ENCODE results near the gene TPBGL. TPM values are rescaled to one million over a fixed set of nuclear protein-coding genes. Genes with fewer than 3 reads are reported as not detected.

TPBGL gene
- total RNA-seq, 1 experiment from 2014 or later: not detected

- Histone ChIP-seq H3K4me3 (ENCODE audit: low read length) (no peak overlapping the region), H2AFZ (ENCODE audit: low read length) (no peak overlapping the region), H3K27me3 (ENCODE audit: low read length) (no peaks in the 10 kb centered on the region), H3K9me2 (replicated peaks; ENCODE audit: low read length) (no peaks in the 10 kb centered on the region), H3K9me3 (ENCODE audit: low read length) (no peaks in the 10 kb centered on the region), H3K9ac (ENCODE audit: low read length) (no peak overlapping the region), H4K20me1 (ENCODE audit: low read length) (no peaks in the 10 kb centered on the region), H3K4me2 (ENCODE audit: low read length) (no peak overlapping the region), H3K4me1 (ENCODE audit: insufficient read depth, low read length) (no peaks in the 10 kb centered on the region), H3K36me3 (ENCODE audit: low read depth, low read length) (no peaks in the 10 kb centered on the region), H3K27ac (ENCODE audit: low read length) (no peak overlapping the region), H3F3A (ENCODE audit: low read length, unreplicated experiment) (no peaks in the 10 kb centered on the region), H3K79me2 (ENCODE audit: low read length) (no peaks in the 10 kb centered on the region)
- no peak for ATAC-seq
- BruUV-seq (replicated peaks): no TSS peak
- TF ChIP-seq EZH2 (IDR thresholded peaks at IDR 0.05; ENCODE audit: low read length, unreplicated experiment): no peak
- no peak for TF ChIP-seq CTCF (conservative IDR thresholded peaks at IDR 0.05; ENCODE audit: low read depth, low read length)
- POLR2A ChIA-PET (ENCODE audit: unreplicated experiment): no interaction called here
- CTCF ChIA-PET: interaction anchor here (0.6 kb wide), 1 partner anchor 286 kb away, joined by 3 read pairs; no protein-coding TSS in a partner anchor
- no peak for DNase-seq
- intact Hi-C loops (cut with micrococcal nuclease): no loop called here
Observed at GRCh38 chr11:75277211-75277805, 36.7 kb downstream of the TPBGL start.

DNA sequence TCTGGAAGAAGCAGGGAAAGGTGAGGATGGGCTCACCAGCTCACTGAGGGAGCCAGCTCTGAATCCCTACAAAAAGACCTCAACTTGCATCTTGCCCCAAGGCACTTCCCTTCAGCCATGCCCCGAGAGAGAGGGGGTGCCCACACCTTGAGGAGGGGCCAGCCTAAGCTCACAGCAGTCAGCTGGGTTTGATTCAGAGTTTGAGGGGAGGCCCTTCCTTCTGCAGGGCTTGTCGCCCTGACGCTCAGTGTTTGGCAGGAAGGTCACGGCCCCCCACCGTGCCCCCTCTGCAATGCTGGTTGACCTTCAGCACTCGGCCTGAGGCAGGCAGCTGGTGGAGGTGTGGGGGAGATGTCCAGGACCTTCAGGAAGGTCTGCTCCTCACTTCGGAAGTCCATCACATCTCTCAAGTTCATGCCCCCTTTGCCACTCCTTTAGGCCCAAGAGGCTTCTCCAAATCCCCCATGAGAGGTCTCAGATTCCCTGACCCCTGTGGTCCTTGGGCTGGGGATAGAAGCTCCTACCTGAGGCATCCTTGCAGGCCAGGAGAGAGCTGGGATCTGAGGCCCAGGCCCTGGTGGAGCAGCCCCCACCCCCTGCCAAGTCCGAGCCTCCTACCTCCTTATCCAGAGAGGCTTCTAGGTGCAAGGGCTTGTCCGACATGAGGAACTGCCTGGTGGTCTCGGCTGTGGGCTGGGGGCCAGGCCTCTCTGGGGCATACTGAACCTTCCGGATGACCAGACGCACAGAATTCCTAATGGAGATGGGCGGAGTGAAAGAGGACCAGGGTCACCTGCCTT lies 37.6 kb downstream of the TPBGL start:
- Histone ChIP-seq H3K27ac (ENCODE audit: low read length) (no peak overlapping the region), H4K20me1 (ENCODE audit: low read length) (no peaks in the 10 kb centered on the region), H3K9me3 (ENCODE audit: low read length) (no peaks in the 10 kb centered on the region), H3K9me2 (replicated peaks; ENCODE audit: low read length) (no peaks in the 10 kb centered on the region), H3K79me2 (ENCODE audit: low read length) (no peaks in the 10 kb centered on the region), H3K4me3 (ENCODE audit: low read length) (no peak overlapping the region), H3K27me3 (ENCODE audit: low read length) (no peaks in the 10 kb centered on the region), H3F3A (ENCODE audit: low read length, unreplicated experiment) (no peaks in the 10 kb centered on the region), H2AFZ (ENCODE audit: low read length) (no peak overlapping the region), H3K9ac (ENCODE audit: low read length) (no peak overlapping the region), H3K4me1 (ENCODE audit: insufficient read depth, low read length) (no peaks in the 10 kb centered on the region), H3K4me2 (ENCODE audit: low read length) (no peak overlapping the region), H3K36me3 (ENCODE audit: low read depth, low read length) (no peaks in the 10 kb centered on the region)
- ATAC-seq (no peak), DNase-seq (no peak)
- TF ChIP-seq EZH2phosphoT487 (IDR thresholded peaks at IDR 0.05; ENCODE audit: borderline replicate concordance, low read length): no peak
- TF ChIP-seq CTCF (conservative IDR thresholded peaks at IDR 0.05; ENCODE audit: low read depth, low read length): no peak
- no peak for TF ChIP-seq EZH2 (IDR thresholded peaks at IDR 0.05; ENCODE audit: low read length, unreplicated experiment)
- BruUV-seq (replicated peaks): no TSS peak
- ChIA-PET CTCF (interaction anchor here (0.6 kb wide), 1 partner anchor 285 kb away, joined by 3 read pairs; no protein-coding TSS in a partner anchor), POLR2A (ENCODE audit: unreplicated experiment) (no interaction called here)
- intact Hi-C loops (cut with micrococcal nuclease): no loop called here

GRCh38 chr11:75279273-75279672 lies 38.7 kb downstream of the TPBGL start:
- DNase-seq: no peak
- ATAC-seq: no peak
- TF ChIP-seq EZH2 (IDR thresholded peaks at IDR 0.05; ENCODE audit: low read length, unreplicated experiment): no peak
- no peak for TF ChIP-seq CTCF (conservative IDR thresholded peaks at IDR 0.05; ENCODE audit: low read depth, low read length)
- TF ChIP-seq EZH2phosphoT487 (IDR thresholded peaks at IDR 0.05; ENCODE audit: borderline replicate concordance, low read length): no peak
- Histone ChIP-seq H3K4me3 (ENCODE audit: low read length) (no peak overlapping the region), H3K27me3 (ENCODE audit: low read length) (no peaks in the 10 kb centered on the region), H3K4me2 (ENCODE audit: low read length) (no peak overlapping the region), H3K36me3 (ENCODE audit: low read depth, low read length) (no peaks in the 10 kb centered on the region), H3F3A (ENCODE audit: low read length, unreplicated experiment) (no peaks in the 10 kb centered on the region), H3K9ac (ENCODE audit: low read length) (no peak overlapping the region), H4K20me1 (ENCODE audit: low read length) (no peaks in the 10 kb centered on the region), H3K9me3 (ENCODE audit: low read length) (no peaks in the 10 kb centered on the region), H3K27ac (ENCODE audit: low read length) (no peak overlapping the region), H3K9me2 (replicated peaks; ENCODE audit: low read length) (no peaks in the 10 kb centered on the region), H2AFZ (ENCODE audit: low read length) (no peak overlapping the region), H3K4me1 (ENCODE audit: insufficient read depth, low read length) (no peaks in the 10 kb centered on the region), H3K79me2 (ENCODE audit: low read length) (no peaks in the 10 kb centered on the region)
- ChIA-PET CTCF (interaction anchor here (1.0 to 1.5 kb wide), 3 partner anchors 45 to 139 kb away, joined by 3 to 5 read pairs (median 4); no protein-coding TSS in a partner anchor), POLR2A (ENCODE audit: unreplicated experiment) (no interaction called here)
- intact Hi-C loops (cut with micrococcal nuclease): no loop called here
- no TSS peak for BruUV-seq (replicated peaks)

Measured in PC-3 (cell line).